DND-41 (cell line): Measurements from ENCODE around the gene SIRT1.

ENCODE experiments used
- ATAC-seq: fragments of 200-7000 bp; cut with Tn5 transposase; 3 replicates; pipeline ENCODE4 v1.9.1; 2021; ENCODE audit warnings: low read depth; ENCODE audit not compliant: insufficient read depth
- DNase-seq: peaks from one replicate; pipeline ENCODE4 v3.0.0-alpha.2; 2020
- H2AFZ ChIP-seq: 2 replicates; pipeline ENCODE4 v1.6.0; 2012; ENCODE audit warnings: low read depth, low read length
- H3K27ac ChIP-seq: 2 replicates; pipeline ENCODE4 v1.5.1; 2012; ENCODE audit warnings: low read length, inconsistent platforms
- H3K27me3 ChIP-seq: fragments of 200-600 bp; sonication (generic); 2 replicates; pipeline ENCODE4 v1.6.0; 2012; ENCODE audit warnings: low read length, mild to moderate bottlenecking, inconsistent platforms; ENCODE audit not compliant: insufficient read depth, poor library complexity
- H3K36me3 ChIP-seq: 2 replicates; pipeline ENCODE4 v1.5.1; 2012; ENCODE audit warnings: low read length, inconsistent platforms; ENCODE audit not compliant: insufficient read depth
- H3K4me1 ChIP-seq: 2 replicates; pipeline ENCODE4 v1.5.1; 2012; ENCODE audit warnings: mild to moderate bottlenecking, low read length; ENCODE audit not compliant: insufficient read depth
- H3K4me2 ChIP-seq: 2 replicates; pipeline ENCODE4 v1.6.0; 2012; ENCODE audit warnings: mild to moderate bottlenecking, moderate library complexity, low read length, inconsistent platforms; ENCODE audit not compliant: insufficient read depth
- H3K4me3 ChIP-seq, 2 experiments: fragments of 200-600 bp in 1 of 2; shearing (Covaris generic) in 1 of 2; 2 replicates each; pipeline ENCODE4 v1.5.1; 2012 to 2016; ENCODE audit warnings: inconsistent platforms in 2 of 2, low read length in 2 of 2, mild to moderate bottlenecking in 2 of 2, low read depth in 1 of 2, moderate library complexity in 1 of 2
- H3K79me2 ChIP-seq: 2 replicates; pipeline ENCODE4 v1.6.0; 2012; ENCODE audit warnings: low read length, inconsistent platforms; ENCODE audit not compliant: insufficient read depth
- H3K9ac ChIP-seq: 2 replicates; pipeline ENCODE4 v1.6.0; 2012; ENCODE audit warnings: low read depth, mild to moderate bottlenecking, inconsistent platforms, low read length, moderate library complexity
- H3K9me3 ChIP-seq: 2 replicates; pipeline ENCODE4 v1.5.1; 2012; ENCODE audit warnings: low read length, moderate library complexity, mild to moderate bottlenecking, inconsistent platforms; ENCODE audit not compliant: insufficient read depth, severe bottlenecking
- H4K20me1 ChIP-seq: 2 replicates; pipeline ENCODE4 v1.6.0; 2012; ENCODE audit warnings: low read length; ENCODE audit not compliant: insufficient read depth
- CTCF ChIP-seq: IDR thresholded peaks from 2 replicates; pipeline ENCODE4 v1.5.1; 2012; ENCODE audit warnings: borderline replicate concordance, low read length, moderate library complexity, mild to moderate bottlenecking; ENCODE audit not compliant: poor library complexity, severe bottlenecking; ENCODE audit errors: extremely low read depth
- EZH2 ChIP-seq: IDR thresholded peaks from 3 replicates; pipeline ENCODE4 v1.6.1; 2012; ENCODE audit warnings: borderline replicate concordance, low read depth, mild to moderate bottlenecking, moderate library complexity, low read length, inconsistent platforms; ENCODE audit not compliant: severe bottlenecking

SIRT1 gene

GRCh38 chr10:67861750-67862432 lies 22.6 kb upstream of the SIRT1 start:
- H3K9me3 ChIP-seq, result no peaks in the 10 kb centered on the region
- no peaks in the 10 kb centered on the region for H3K4me1 ChIP-seq
- DNase-seq (no peak), ATAC-seq (no peak)
- no peaks in the 10 kb centered on the region for H3K79me2 ChIP-seq
- H2AFZ ChIP-seq, result no peak overlapping the region
- no peak overlapping the region for H3K4me3 ChIP-seq
- no peak overlapping the region for H3K4me2 ChIP-seq
- TF ChIP-seq CTCF (no peak), EZH2 (no peak)
- no peaks in the 10 kb centered on the region for H3K36me3 ChIP-seq
- H3K27ac ChIP-seq, result no peak overlapping the region
- H3K9ac ChIP-seq, result no peak overlapping the region
- H4K20me1 ChIP-seq, result no peaks in the 10 kb centered on the region
- no peaks in the 10 kb centered on the region for H3K27me3 ChIP-seq

GRCh38 chr10:67863094-67863493 lies 21.4 kb upstream of the SIRT1 start:
- TF ChIP-seq CTCF, result no peak
- no peak for TF ChIP-seq EZH2
- Histone ChIP-seq H3K9me3 (no peaks in the 10 kb centered on the region), H3K4me2 (no peak overlapping the region), H2AFZ (no peak overlapping the region), H3K4me1 (no peaks in the 10 kb centered on the region), H4K20me1 (no peaks in the 10 kb centered on the region), H3K9ac (no peak overlapping the region), H3K27me3 (no peaks in the 10 kb centered on the region), H3K79me2 (no peaks in the 10 kb centered on the region), H3K4me3 (no peak overlapping the region), H3K27ac (no peak overlapping the region), H3K36me3 (no peaks in the 10 kb centered on the region)
- ATAC-seq (no peak), DNase-seq (no peak)

GRCh38 chr10:67864607-67865371 lies 19.7 kb upstream of the SIRT1 start:
- H3K4me3 ChIP-seq, result no peak overlapping the region
- no peak for ATAC-seq
- H3K4me2 ChIP-seq, result no peak overlapping the region
- no peaks in the 10 kb centered on the region for H3K36me3 ChIP-seq
- no peak overlapping the region for H3K9ac ChIP-seq
- H3K79me2 ChIP-seq, result no peaks in the 10 kb centered on the region
- H2AFZ ChIP-seq, result no peak overlapping the region
- no peaks in the 10 kb centered on the region for H3K4me1 ChIP-seq
- H4K20me1 ChIP-seq, result no peaks in the 10 kb centered on the region
- no peaks in the 10 kb centered on the region for H3K9me3 ChIP-seq
- DNase-seq, result no peak
- TF ChIP-seq EZH2, result no peak
- no peak for TF ChIP-seq CTCF
- H3K27ac ChIP-seq, result no peak overlapping the region
- no peaks in the 10 kb centered on the region for H3K27me3 ChIP-seq
